ENCODE results near the gene TMEM171. TPM values are rescaled to one million over a fixed set of nuclear protein-coding genes. Genes with fewer than 3 reads are reported as not detected.

Gene TMEM171, protein sequence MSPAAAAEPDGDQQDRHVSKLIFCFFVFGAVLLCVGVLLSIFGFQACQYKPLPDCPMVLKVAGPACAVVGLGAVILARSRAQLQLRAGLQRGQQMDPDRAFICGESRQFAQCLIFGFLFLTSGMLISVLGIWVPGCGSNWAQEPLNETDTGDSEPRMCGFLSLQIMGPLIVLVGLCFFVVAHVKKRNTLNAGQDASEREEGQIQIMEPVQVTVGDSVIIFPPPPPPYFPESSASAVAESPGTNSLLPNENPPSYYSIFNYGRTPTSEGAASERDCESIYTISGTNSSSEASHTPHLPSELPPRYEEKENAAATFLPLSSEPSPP
- total RNA-seq = 2.7 and 3.5 TPM in 2 replicates

DNA sequence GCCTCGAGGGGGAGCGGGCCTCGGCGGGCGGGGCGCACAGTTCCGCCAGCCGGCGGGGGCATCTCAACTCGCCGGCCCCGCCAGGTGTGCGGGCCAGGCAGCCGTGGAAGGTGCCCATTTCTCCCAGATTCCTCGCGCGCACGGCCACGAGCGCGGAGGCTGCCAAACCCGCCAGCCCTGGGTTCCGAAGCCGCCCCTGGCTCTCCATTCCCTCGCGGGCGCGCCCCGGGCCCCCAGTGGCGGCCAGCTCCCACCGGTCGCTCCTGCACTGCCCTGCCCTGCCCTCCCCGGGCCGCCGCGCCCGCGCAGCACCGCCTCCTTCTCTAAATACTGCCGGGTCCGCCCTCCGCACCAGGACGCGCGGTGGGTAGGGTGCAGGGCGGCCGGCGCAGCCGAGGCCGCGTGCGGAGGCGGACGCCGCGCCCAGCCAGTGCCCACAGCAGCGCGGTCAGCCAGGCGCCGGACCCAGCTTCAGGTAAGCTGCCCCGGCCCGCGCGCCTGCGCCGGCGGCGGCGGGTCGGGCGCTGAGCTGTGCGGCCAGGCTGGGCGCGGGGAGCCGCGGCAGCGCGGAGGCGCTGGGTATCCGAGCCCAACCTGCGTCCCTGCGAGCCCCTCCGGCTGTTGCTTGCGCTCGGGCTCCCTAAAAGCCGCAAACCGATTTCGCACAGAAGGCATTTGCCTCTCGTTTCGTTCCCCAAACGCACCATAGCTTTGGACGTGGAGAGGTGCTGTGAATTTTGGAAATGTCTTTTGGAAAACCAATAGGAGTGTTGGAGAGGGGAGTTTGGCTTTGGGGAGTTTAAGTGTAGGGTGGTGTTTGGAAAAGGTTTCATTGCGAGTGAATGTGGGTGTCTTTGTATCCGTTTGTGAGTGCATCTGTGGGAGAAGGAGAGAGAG, at the start of gene TMEM171:
Gene TMEM171 (plus strand): TSS at position 354 of the 897 bp plus-strand sequence. CDS start 2,799 bp downstream, outside the sequence.

DNA sequence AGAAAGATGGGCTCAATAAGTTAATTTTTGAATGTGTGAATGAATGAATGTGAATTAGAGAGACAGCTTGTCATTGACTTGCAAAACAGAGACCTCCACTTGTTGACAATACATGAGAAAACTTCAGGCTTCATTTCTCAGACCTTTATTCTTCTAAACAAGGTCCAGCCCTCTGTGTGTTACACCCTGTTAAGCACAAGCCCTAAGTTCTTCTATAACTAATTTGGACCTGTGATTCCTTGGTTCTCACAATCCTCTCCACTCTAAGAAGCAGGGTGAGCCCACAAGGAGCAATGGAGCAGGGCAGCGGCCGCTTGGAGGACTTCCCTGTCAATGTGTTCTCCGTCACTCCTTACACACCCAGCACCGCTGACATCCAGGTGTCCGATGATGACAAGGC, 52.6 kb downstream of the TMEM171 start, which contains the start of gene TMEM174:
Gene TMEM174 (plus strand): TSS at position 243 of the 400 bp plus-strand sequence. CDS start 51 bp downstream, at position 294.

Other genes with a start within 250 kb of the TMEM171 start
- 6.5 and 17.0 TPM in 2 replicates for gene FCHO2, start 164.5 kb upstream of the TMEM171 start, total RNA-seq
- not detected in 2 replicates for gene TMEM174, start 52.6 kb downstream of the TMEM171 start, total RNA-seq

Data from pericardium fibroblast (primary cell).